Measurements from ENCODE around the gene TTC7B. TPM values are rescaled to one million over a fixed set of nuclear protein-coding genes. Genes with fewer than 3 reads are reported as not detected.
A peak's percentile ranks its signal among the peaks of the same experiment; 100 is the strongest.

The TTC7B gene
- total RNA-seq, 4 donors from 2014 or later = 14.3 to 48.9 (median 32.5) TPM

GRCh38 chr14:90600619-90601018 lies 215.6 kb downstream of the TTC7B start:
- Histone ChIP-seq H3K27me3 (no peaks in the 10 kb centered on the region), H3K36me3 (no peaks in the 10 kb centered on the region), H3K4me3 (no peak overlapping the region), H3K9me3 (no peaks in the 10 kb centered on the region), H3K27ac (no peak overlapping the region), H3K4me1 (peaks cover 14% of the 10 kb centered on the region)
- no peak for TF ChIP-seq POLR2A (IDR thresholded peaks at IDR 0.05)
- TF ChIP-seq EP300 (IDR thresholded peaks at IDR 0.05) = no peak
- TF ChIP-seq CTCF (IDR thresholded peaks at IDR 0.05) = no peak
- no peak for TF ChIP-seq POLR2AphosphoS5 (IDR thresholded peaks at IDR 0.05)
- WGBS = 89% methylated on average over 10 of the region's 12 CpGs
- no peak for DNase-seq (ENCODE audit: low spot score in 2 of 2)

DNA sequence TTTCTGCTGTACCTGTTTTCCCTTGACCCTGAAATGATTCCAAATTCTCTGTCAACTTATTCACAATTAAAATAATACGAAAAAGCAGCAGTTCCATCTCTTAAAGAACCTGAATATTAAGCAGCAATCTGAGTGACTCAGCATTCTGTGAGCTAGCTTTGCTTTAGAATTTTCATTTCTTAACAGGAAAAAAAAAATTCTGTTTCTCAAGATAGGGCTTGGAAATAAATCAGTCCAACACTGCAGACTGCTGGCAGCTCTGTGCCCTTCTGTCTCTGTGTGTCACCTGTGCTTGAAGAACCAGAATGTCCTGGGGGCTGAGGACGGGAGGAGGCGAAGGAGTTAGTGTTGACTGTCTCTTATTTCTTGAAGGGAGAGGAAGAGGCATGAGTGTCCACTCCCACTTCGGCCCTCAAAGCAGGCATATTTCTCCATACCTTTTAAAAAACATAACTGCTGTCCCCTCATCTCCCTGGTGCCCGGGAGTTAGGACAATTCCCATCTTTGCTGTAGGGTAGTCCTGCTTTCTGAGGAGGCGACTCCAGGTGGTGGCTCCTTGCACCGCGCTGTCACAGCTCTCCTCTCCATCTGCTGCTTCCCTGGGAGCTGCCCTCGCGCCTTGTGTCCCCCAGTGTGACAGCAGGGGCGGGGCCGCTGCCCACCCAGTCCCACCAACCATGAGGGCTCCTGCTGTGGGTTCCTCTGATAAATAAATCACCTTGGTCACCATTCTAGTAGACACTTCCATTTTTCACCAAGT lies 216.3 kb downstream of the TTC7B start:
- DNase-seq (ENCODE audit: low spot score in 2 of 2) = no peak
- WGBS = 81% methylated on average over 12 of the region's 12 CpGs
- no peak overlapping the region for H3K4me3 ChIP-seq

DNA sequence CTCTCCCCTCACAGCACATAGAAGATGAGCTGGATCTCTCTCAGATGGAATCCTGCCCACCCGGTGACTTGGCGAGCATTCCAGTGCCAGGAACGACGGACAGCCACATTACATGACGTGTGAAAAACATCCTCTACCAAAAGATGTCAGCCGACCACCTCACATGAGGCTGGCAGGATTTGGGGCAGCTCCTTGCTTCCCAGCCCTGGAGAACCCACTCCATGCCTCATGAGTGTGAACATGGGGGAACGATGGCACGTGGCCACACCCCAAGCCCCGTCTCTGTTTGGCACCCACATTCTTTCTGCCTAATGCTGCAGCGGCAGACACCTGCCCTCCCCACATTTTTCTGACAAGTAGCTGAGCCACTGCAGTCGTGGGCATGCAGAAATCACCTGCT lies 216.9 kb downstream of the TTC7B start:
- H3K27me3 ChIP-seq = no peaks in the 10 kb centered on the region
- no peak overlapping the region for H3K4me3 ChIP-seq
- no peak for DNase-seq (ENCODE audit: low spot score in 2 of 2)
- no peak overlapping the region for H3K27ac ChIP-seq
- no peaks in the 10 kb centered on the region for H3K9me3 ChIP-seq
- peaks cover 14% of the 10 kb centered on the region for H3K4me1 ChIP-seq
- WGBS = 56% methylated on average over 11 of the region's 11 CpGs
- no peak for TF ChIP-seq POLR2A (IDR thresholded peaks at IDR 0.05)
- TF ChIP-seq POLR2AphosphoS5 (IDR thresholded peaks at IDR 0.05) = no peak
- TF ChIP-seq EP300 (IDR thresholded peaks at IDR 0.05) = no peak
- TF ChIP-seq CTCF (IDR thresholded peaks at IDR 0.05) = no peak
- no peaks in the 10 kb centered on the region for H3K36me3 ChIP-seq

More for the DNA sequence above, 216.3 kb downstream of the TTC7B start:
- Histone ChIP-seq H3K27me3 (no peaks in the 10 kb centered on the region), H3K4me1 (peaks cover 14% of the 10 kb centered on the region), H3K9me3 (no peaks in the 10 kb centered on the region), H3K36me3 (no peaks in the 10 kb centered on the region), H3K27ac (no peak overlapping the region)
- no peak for TF ChIP-seq EP300 (IDR thresholded peaks at IDR 0.05)
- TF ChIP-seq POLR2A (IDR thresholded peaks at IDR 0.05) = no peak
- TF ChIP-seq CTCF (IDR thresholded peaks at IDR 0.05) = peak in 1 of 2 donors; percentile 7
- TF ChIP-seq POLR2AphosphoS5 (IDR thresholded peaks at IDR 0.05) = no peak

GRCh38 chr14:90597961-90598360 lies 218.3 kb downstream of the TTC7B start:
- H3K4me1 ChIP-seq = peaks cover 14% of the 10 kb centered on the region
- 96% methylated on average over 15 of the region's 15 CpGs for WGBS
- no peaks in the 10 kb centered on the region for H3K27me3 ChIP-seq
- no peak for TF ChIP-seq EP300 (IDR thresholded peaks at IDR 0.05)
- TF ChIP-seq POLR2AphosphoS5 (IDR thresholded peaks at IDR 0.05) = no peak
- TF ChIP-seq POLR2A (IDR thresholded peaks at IDR 0.05) = no peak
- no peak for TF ChIP-seq CTCF (IDR thresholded peaks at IDR 0.05)
- no peak overlapping the region for H3K27ac ChIP-seq
- no peaks in the 10 kb centered on the region for H3K9me3 ChIP-seq
- no peaks in the 10 kb centered on the region for H3K36me3 ChIP-seq
- H3K4me3 ChIP-seq = no peak overlapping the region
- DNase-seq (ENCODE audit: low spot score in 2 of 2) = no peak

- Histone ChIP-seq H3K27ac (no peak overlapping the region), H3K9me3 (no peaks in the 10 kb centered on the region), H3K4me3 (no peak overlapping the region), H3K4me1 (peaks cover 7% of the 10 kb centered on the region), H3K27me3 (no peaks in the 10 kb centered on the region), H3K36me3 (peaks cover 3% of the 10 kb centered on the region)
- 91% methylated on average over 8 of the region's 8 CpGs for WGBS
- no peak for DNase-seq (ENCODE audit: low spot score in 2 of 2)
- TF ChIP-seq POLR2A (IDR thresholded peaks at IDR 0.05) (no peak), CTCF (IDR thresholded peaks at IDR 0.05) (no peak), EP300 (IDR thresholded peaks at IDR 0.05) (no peak), POLR2AphosphoS5 (IDR thresholded peaks at IDR 0.05) (no peak)
Measured at GRCh38 chr14:90596733-90597132, 219.5 kb downstream of the TTC7B start.
